8988T (cell line): ENCODE results near the gene SLC39A11.
"Not testable (repeated sequence)": the region's sequence is repeated elsewhere in the genome, so short reads cannot be mapped to it uniquely, and the experiment has no call there.

Source experiments
- DNase-seq: peaks from one replicate; pipeline ENCODE4 v3.0.0; 2011

Gene SLC39A11

DNA sequence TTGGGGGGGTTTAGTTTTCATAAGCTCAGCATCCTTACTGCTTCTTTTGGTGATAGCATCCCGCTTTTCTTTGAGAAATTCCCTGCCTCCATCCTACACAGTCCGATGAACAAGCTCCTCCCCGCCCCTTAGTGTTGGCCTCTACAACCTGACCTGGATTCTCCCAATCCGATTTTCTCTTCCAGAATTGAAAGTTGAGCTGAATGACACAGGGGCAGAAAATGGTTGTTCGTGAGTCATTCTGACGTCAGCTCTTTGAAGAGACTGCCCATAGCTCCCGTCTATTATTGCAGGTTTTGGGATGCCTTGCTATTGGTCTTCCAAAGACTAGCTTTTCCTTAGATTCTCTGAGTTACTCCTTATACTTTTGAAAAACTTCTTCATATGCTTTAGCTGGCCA, 279.7 kb downstream of the SLC39A11 start:
- DNase-seq: no peak

DNA sequence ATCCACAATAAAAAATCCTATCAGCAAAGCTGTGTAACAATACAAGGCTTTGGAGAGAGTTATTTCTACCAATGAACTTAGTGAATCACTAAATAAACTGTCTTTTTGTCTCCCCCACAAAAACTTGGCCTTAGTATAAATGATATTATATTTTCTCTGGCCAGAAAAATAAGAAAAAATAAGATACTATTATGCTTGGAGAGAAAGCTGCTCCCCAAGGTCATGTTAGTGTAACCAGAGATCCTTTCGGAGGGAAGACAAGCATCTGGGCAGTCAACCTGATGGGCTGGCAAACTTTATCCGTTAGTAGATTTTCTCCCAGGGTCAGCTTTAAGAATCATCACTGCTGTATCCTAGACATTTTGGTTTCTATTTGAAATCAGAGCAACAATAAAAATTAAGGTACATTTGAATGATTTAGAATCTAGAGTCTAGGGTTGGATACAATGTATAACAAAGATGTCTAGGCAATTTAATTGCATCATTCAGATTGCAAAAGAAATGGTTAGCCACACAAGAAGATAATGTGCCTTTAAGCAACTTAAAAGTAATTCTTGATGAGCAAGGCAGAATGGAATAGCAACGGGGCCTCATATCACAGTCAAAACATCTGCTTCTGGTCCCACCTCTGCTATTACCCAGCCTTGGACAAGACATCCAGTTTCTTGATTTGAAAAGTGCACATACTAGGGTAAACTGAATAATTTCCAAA, 280.4 kb downstream of the SLC39A11 start:
- no peak for DNase-seq

DNA sequence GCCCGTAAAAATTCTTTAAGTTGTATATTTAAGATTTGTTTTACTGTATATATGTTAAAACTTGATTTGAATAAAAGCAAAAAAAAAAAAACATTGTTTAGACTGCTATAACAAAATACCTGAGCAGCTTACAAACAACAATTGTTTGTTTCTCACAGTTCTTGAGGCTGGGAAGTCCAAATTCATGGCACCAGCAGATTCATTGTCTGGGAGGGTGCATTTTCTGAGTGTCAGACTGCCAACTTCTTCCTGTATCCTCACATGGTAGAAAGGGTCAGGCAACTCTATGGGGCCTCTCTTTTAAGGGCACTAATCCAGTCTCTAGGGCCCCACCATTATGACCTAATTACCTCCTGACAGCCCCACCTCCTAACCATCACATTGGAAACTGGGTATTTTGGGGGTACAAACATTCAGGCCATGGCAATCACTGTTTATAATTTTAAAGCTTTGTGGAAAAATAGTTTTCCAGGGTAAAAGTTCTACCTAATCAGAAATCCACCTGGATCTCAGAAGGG, 281.4 kb downstream of the SLC39A11 start:
- DNase-seq: no peak

DNA sequence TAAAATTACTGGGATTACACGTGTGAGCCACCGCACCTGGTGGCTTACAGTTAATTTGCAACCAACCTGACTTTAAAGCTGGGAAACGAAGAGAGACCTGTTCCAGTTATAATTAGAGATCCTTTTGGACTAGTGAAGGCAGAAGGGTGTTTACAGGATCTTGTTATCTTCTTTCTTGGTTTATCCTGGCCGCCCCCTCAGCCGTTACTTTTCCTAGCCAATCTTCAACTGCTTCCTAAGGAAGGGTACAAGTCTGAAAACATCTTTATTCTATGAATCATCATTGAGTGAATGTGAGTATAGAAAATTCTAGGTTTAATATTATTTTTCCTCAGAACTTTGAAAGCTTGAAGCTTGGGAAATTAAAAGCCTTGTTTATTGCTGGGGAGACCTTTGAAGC, 286.5 kb downstream of the SLC39A11 start:
- no peak for DNase-seq

DNA sequence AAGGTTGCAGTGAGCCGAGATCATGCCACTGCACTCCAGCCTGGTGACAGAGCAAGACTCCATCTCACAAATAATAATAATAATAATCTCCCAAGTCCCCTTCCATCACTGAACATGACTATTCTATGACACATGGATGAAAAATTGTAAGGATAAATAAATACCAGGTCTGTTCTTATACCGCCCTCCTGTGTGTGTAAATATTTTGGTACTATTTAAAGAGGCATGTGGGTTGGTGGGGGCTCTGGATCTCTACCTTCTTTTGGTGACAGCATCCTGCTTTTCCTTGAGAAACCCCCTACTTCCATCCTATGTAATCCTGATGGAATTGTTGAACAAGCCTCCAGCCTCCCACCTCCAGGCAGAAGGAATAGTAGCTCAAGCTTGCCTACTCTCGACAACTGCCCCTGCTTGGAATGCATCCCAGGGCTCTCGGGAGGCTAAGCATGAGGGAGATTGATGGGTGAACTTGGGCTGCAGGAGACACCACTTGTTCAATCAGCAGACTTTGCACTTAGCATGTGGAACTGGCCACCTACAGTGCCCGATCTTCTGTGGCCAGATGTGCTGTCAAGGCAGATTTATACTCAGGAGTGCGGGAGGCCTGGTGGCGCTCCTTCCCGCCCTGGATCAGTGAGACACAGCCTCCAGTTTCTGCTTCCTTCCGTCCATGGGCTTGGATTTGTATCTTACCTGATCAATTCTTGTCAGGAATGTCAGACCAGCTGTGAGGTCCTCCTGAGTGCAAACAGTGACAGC, 287.4 kb downstream of the SLC39A11 start:
- DNase-seq: no peak

DNA sequence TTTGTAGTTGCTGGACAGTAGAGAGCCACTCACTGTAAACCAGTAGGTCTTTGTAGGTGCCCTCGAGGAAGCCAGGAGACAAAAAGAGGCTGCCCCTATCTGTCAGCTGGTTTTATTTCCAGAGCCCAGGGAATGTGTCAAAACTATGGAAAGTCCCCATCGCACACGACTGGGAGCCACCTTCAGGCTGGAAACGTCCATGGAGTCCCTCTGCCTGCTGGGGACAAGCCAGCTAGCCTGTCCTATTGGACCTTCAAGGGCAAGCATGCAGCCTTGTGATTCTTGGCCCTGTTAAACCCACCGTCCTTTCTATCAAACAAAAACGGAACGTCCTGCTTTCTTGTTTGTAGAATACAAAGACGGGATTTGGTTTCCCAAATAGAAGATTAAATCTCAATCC, 289.8 kb downstream of the SLC39A11 start:
- DNase-seq: no peak

DNA sequence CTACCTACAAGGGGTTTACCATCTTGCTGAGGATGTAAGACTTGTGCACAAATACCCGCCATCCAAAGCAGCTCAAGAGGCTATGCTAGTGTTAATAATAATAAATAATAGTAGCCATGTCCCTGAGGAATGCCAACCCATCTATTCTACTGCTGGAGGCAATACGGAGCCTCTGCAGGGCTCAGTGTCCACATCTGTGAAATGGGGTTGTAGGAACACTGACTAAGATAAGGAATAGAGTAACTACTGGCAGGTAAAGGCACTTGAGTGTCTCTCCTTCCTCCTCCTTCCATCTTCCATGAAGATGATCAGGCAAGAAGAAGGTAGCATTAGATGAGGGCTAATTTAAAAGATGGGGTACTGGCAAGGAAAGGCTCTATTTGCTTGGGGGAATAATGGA, 295.3 kb downstream of the SLC39A11 start:
- DNase-seq: no peak

DNA sequence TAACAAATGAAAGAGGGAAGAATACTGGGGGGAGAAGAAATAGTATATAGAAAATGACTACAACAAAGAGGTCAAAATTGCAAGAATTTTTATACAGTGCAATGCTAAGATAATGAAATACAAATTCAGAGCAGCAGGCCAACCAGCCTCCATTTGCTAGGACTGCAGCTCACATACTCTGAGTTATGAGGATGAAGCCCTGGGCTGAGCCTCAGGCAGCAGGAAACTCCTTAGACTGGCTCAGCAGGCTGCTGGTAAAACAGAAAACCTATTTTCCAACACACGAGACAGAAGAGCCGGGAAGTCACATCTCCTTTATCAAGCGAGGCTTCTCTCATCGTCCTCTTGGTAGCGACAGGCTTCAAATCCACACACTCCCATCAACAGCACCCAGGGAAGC, 296.5 kb downstream of the SLC39A11 start:
- DNase-seq: no peak

DNA sequence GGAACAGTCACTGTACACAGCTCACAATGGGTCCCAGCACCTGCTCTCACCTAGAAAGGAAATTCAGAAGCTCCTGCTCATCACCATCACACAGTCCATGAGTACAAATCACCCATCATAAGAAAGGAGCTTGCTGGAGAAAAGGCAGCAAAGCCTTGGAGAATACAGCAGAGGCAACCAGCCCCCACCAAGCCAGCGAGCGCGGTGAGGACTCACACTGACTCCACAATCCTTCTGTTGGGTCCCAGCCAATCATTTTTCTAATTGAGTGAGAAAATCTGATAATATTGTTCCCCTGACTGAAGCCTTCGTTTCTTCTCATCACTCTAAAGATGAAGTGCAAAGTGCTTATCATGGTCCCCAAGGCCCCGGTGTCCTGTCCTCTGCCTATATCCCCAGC, 298.3 kb downstream of the SLC39A11 start:
- no peak for DNase-seq

DNA sequence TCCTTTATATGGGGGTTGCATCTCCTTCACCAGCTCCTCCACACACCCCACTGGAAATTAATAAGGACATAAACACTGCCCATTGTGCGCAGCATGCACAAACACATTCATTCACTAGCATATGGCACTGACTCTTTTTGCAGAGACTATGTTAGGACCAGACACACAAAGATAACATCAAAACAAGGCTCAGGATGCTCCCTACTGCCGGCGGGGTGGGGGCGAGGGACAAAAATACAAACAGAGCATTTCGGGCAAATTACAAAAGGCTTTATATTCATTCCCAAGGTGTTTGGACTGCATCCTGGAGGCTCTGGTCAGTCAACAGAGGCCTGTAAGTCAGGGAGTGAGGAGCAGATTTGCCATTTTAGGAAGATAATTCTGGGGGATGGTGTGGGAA, 299.7 kb downstream of the SLC39A11 start:
- DNase-seq: no peak

DNA sequence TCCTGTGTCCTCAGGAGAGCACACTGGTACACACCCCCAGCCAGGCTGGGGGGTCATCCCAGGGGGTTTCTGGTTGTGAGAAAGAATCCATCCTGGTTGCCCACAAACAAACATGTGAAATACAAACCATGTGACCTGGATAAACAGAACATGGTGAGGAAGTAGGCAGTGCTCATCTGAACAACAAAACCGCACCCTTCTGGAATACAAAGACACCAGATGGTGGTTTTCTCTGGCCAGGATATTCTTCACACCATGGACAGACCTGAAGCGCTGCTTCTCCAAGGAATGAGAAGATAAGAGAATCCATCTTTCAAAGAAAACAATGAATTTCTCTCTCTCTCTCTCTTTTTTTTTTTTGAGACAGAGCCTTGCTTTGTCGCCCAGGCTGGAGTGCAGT, 302.3 kb downstream of the SLC39A11 start:
- DNase-seq: no peak

DNA sequence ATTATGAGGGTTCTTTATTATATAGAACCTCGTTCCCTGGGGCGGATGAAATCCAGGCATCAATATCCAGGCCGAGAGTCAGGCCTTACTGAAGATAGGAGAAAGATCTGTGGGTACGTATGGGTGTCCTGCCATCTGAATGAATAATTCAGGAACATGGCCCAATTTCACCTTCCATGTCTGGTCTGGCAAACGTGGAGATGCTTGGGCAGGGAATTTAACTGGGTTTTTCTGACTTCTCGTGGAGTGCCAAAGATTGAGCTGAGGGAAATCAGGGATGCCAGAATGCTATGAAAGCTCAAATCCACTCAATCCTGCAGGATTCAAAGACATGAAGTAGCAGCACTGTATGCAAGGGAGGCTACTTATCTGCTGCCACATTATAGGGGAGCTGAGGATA, 302.8 kb downstream of the SLC39A11 start:
- no peak for DNase-seq

DNA sequence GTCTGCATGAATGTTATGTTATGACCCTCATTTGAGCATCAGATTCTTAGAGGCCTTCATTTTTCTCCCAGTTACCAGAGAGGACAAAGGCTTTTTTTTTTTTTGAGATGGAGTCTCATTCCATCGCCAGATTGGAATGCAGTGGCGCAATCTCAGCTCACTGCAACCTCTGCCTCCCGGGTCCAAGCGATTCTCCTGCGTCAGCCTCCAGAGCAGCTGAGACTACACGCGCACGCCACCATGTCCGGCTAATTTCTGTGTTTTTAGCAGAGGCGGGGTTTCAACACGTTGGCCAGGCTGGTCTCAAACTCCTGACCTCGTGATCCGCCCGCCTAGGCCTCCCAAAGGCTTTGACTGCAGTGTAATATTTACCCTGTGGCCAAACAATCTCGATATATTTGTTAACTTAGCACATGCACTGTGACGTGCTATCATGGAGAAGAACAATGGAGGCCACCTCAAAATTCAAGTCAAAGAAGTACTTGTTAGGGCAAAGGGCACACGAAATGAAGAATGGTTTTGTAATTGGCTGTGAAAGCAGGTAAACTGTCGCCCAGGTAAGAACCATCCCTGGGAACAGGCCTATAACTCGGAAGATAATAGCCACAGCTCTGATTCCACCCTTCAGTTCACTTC, 303.4 kb downstream of the SLC39A11 start:
- no peak for DNase-seq

DNA sequence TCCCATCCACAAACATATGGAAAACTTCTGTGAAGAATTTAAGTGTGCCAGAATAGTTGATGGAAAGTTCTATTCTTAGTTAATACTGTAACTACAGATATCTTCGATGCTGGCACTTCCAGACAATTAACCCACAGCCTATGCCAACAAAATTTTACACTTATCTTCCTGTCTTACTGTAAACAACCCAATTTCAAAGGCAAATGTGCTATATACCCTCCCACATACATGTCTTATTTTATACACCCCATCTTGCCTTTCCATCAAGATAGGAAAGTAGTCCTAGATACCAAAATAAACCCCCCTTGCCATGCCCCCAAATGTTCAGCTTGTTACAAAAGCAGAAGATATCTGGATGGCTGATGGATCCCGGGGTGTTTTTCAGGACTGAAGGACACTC, 306.3 kb downstream of the SLC39A11 start:
- no peak for DNase-seq

DNA sequence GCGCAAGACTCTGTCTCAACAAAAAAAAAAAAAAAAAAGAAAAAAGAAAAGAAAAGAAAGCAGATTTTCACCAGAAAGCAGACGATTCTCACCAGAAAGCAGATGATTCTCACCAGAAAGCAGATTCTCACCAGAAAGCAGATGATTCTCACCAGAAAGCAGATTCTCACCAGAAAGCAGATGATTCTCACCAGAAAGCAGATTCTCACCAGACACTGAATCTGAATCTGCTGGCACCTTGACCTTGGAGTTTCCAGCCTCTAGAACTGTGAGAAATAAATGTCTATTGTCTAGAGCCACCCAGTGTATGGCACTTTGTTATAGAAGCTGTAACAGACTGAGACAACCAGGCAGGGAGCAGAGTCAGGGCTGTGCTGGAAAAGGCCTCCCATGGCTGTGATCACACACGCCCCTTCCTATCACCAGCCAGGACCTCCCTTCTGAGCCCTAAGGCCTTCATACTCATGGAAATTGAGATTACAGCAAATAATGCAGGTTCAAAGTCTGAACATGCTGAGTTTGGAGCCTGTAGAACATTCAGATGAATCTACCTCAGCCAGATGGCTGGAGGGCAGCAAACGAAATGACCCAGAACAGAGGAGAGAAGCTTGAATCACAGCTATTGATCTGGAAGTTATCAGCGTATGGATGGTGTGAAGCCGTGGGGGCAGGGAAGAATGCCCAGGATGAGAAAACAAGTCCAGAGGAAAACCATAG, 309.3 kb downstream of the SLC39A11 start:
- DNase-seq: no peak

DNA sequence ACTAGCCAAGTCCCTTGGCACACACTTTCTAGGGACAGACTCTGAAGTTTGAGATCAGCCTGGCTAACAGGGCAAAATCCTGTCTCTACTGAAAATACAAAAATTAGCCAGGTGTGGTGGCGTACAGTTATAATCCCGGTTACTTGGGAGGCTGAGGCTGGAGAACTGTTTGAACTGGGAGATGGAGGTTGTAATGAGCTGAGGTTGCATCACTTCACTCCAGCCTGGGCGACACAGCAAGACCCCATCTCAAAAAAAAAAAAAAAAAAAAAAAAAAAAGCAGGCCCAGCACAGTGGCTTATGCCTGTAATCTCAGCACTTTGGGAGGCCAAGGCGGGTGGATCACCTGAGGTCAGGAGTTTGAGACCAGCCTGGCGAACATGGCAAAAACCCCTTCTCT, 310.1 kb downstream of the SLC39A11 start:
- DNase-seq: not testable (repeated sequence)

DNA sequence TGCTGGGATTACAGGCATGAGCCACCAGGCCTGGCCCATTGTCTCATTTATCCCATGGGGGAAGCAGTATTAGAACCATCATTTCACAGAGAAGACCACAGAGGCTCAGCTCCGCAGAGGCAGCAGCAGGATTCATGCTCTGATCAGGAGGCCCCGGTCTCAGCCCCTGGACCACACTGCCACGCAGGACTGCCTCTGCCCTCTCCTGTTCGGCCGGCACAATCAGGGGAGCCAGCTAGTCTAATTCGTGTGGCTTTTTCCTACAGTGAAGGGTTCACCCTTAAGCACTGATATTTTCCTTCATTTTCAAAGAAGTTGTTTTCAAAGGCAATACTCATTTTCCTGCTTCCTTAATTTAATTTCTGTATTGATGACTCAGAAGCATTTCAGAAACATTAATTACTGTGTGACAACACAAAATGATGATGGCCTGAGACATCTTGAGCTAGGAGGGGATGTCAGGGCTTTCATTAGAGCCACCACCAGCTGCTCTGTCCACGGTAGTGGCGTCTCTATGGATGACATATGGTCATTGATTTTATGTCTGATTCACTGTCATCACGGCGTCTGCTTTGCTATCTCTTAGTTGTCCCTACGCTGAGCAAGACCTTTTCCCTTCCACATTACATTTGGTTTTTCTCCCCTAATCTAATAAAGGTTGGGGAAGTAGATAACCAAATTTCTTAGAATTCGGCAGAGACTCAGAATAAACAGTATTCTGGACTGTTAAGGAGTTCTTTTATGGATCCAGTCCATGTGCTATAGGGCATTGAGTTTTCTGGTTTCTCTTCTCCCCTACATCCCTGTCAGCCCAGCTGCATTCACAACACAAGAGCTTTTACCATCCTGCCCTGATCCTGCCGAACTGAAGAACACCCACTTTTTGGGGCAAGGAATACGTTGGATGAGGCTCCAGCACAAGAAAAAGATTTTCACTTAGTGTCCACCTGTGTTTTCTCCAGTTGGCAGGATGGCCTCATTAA, 314.0 kb downstream of the SLC39A11 start:
- no peak for DNase-seq

DNA sequence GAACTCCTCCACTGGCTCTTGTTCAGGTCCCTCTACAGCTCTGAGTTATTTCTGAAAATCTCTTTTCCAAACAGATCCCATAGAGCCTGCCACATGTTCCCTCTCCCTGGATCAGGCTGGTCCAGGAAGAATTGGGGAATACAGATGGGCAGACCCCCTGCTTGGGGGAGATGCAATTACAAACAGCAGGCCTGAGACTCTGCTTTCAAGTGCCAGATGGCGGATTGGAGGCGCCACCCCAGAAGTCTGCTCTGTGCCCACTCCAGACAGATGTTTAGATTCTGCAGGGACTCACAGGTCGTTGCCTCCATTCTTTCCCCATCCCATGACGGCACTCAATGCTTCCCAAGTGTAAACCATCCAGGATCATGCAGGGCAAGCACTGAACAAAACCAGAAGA, 316.6 kb downstream of the SLC39A11 start:
- no peak for DNase-seq

DNA sequence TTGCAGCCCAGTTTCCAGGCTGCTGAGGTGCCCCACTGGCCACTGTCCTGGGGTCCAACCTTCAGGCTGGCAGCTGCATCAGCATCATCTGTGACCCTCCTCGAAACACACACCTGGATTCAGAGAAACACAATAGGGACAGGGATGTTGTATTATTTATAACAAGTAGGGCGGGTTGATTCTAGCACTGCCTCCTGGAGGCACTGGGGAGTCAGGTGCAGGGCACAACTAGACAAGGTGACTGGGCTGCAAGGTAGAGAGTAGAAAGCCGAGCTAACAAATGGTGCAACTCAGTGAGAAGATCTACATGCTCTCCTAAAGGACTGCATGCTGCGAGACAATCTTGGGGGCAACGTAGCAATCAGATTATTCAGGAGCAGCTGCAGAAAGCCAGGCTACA, 317.3 kb downstream of the SLC39A11 start:
- no peak for DNase-seq

DNA sequence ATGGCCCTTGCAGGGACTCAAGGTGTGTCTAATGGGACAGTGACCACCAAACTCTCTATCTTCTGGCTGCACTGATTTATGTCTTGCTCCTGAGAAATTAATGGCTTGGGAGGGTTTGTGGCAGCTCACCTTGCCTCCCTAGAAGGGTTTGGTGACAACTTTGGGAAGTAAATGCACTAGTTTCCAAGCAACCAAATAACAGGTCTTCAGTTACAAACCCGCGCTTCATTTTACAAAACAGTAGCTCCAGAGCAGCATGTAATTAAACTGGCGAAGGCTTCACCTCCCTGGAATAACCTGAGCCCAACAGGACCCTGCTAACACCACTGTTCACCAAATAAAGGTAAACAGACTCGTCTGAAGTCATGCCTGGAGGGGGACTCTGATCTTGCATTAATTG, 318.3 kb downstream of the SLC39A11 start:
- no peak for DNase-seq

DNA sequence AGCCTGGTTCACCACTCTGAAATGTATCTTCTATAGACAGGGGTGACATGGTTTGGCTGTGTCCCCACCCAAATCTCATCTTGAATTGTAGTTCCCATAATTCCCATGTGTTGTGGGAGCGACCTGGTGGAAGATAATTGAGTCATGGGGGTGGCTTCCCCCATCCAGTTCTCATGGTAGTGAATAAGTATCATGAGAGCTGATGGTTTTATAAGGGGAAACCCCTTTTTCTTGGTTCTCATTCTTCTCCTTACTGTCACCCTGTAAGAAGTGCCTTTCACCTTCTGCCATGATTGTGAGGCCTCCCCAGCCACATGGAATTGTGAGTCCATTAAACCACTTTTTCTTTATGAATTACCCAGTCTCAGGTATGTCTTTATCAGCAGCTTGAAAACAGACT, 319.3 kb downstream of the SLC39A11 start:
- DNase-seq: not testable (repeated sequence)

DNA sequence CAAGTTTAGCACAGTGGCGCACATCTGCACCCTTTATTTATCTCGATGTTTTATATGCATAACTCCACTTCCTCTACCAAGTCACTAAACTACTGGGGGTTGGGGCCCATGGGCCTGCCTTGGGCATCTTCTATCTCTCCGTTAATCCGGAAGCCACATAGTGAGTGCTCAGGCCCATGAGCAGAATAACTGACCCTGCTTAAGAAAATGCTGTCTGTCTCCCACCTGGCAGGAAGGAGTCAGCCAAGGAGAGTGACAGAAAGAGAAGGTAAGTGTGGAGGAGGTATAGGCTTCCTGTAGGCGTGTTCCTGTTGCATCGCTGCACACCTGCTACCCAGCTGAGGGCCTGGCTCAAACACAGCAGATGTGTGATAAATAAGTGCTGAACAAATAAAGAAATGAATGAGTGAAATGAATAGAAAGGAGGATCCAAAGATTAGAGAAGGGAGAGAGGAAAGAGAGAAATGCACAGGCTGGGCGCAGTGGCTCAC, 320.1 kb downstream of the SLC39A11 start:
- no peak for DNase-seq
